HG03354 (cell line): ENCODE measurements around the gene FGGY.
"Not testable (repeated sequence)": the region's sequence is repeated elsewhere in the genome, so short reads cannot be mapped to it uniquely, and the experiment has no call there.

ENCODE experiments used
- ATAC-seq: cut with Tn5 transposase; IDR thresholded peaks from one replicate; pipeline ENCODE4 v1.9.1; 2021; ENCODE audit warnings: mild to moderate bottlenecking; ENCODE audit not compliant: unreplicated experiment, poor library complexity, severe bottlenecking

Gene FGGY

GRCh38 chr1:59699227-59699847 lies 402.4 kb downstream of the FGGY start:
- no peak for ATAC-seq

GRCh38 chr1:59701376-59701775 lies 404.5 kb downstream of the FGGY start:
- no peak for ATAC-seq

- no peak for ATAC-seq
These were observed 406.5 kb downstream of the FGGY start for GRCh38 chr1:59703226-59703917.

GRCh38 chr1:59703918-59704378 lies 407.1 kb downstream of the FGGY start:
- ATAC-seq = no peak

GRCh38 chr1:59704716-59705115 lies 407.8 kb downstream of the FGGY start:
- ATAC-seq = no peak

- no peak for ATAC-seq
These were observed 408.8 kb downstream of the FGGY start for GRCh38 chr1:59705466-59706302.

- no peak for ATAC-seq
These were observed 409.4 kb downstream of the FGGY start for GRCh38 chr1:59706303-59706599.

- no peak for ATAC-seq
These were observed 410.4 kb downstream of the FGGY start for GRCh38 chr1:59707178-59707791.

- no peak for ATAC-seq
These were observed 412.4 kb downstream of the FGGY start for GRCh38 chr1:59709333-59709732.

GRCh38 chr1:59710920-59711319 lies 414.0 kb downstream of the FGGY start:
- ATAC-seq = not testable (repeated sequence)

- ATAC-seq = no peak
These were observed 417.3 kb downstream of the FGGY start for GRCh38 chr1:59714219-59714618.

GRCh38 chr1:59714966-59715365 lies 418.1 kb downstream of the FGGY start:
- ATAC-seq = no peak

- ATAC-seq = no peak
These were observed 419.9 kb downstream of the FGGY start for GRCh38 chr1:59716832-59717231.

GRCh38 chr1:59718064-59718988 lies 421.4 kb downstream of the FGGY start:
- ATAC-seq = no peak

- no peak for ATAC-seq
These were observed 422.1 kb downstream of the FGGY start for GRCh38 chr1:59718989-59719360.

- ATAC-seq = no peak
These were observed 423.6 kb downstream of the FGGY start for GRCh38 chr1:59720326-59721115.

GRCh38 chr1:59730302-59730701 lies 433.4 kb downstream of the FGGY start:
- no peak for ATAC-seq

GRCh38 chr1:59730759-59731478 lies 434.0 kb downstream of the FGGY start:
- ATAC-seq = no peak
